Retinal pigment epithelial cell (primary cell): ENCODE data around the gene CIPC.

Experiments
- DNase-seq: peaks from one replicate; pipeline ENCODE4 v3.0.0-alpha.2; 2010; ENCODE audit warnings: low read depth
- H3K4me3 ChIP-seq: 2 replicates; pipeline ENCODE4 v1.5.1; 2011; ENCODE audit warnings: mild to moderate bottlenecking, low read length, control low read depth, moderate library complexity
- TF ChIP-seq, protein P1 (sequence below): conservative IDR thresholded peaks from 2 replicates; pipeline ENCODE4 v1.5.1; 2011; ENCODE audit warnings: low read depth, low read length, control low read depth, inconsistent platforms

Gene CIPC

DNA sequence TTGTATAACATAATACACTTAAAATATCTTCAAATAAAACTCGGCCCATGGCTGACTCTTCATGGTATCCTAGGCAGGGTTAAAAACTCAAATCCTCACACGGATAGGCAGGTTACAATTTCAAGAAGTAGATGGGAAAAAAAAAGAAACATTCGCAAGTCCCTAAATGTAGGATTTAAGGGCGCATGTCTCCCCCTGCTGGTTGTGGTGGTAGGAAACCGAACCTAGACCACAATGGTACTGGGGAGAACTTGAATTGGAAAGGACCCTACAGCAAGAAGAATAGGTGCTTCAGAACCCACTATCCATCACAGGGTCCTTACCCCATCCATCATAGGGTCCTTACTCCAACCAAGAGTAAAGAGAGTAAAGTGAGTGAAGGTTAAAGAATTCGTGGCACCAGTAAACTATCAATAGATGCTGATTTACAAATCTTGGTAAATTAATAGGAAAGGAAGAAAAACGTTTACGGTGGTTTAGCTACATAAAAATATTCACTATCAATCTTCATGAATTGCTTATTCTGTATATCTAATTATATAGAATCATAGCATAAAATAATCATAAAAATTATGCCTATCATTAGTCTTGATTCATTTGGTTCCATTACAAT, 3.3 kb upstream of the CIPC start:
- no peak overlapping the region for H3K4me3 ChIP-seq
- TF ChIP-seq, protein P1, sequence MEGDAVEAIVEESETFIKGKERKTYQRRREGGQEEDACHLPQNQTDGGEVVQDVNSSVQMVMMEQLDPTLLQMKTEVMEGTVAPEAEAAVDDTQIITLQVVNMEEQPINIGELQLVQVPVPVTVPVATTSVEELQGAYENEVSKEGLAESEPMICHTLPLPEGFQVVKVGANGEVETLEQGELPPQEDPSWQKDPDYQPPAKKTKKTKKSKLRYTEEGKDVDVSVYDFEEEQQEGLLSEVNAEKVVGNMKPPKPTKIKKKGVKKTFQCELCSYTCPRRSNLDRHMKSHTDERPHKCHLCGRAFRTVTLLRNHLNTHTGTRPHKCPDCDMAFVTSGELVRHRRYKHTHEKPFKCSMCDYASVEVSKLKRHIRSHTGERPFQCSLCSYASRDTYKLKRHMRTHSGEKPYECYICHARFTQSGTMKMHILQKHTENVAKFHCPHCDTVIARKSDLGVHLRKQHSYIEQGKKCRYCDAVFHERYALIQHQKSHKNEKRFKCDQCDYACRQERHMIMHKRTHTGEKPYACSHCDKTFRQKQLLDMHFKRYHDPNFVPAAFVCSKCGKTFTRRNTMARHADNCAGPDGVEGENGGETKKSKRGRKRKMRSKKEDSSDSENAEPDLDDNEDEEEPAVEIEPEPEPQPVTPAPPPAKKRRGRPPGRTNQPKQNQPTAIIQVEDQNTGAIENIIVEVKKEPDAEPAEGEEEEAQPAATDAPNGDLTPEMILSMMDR = peak; percentile 96
- DNase-seq = no peak

DNA sequence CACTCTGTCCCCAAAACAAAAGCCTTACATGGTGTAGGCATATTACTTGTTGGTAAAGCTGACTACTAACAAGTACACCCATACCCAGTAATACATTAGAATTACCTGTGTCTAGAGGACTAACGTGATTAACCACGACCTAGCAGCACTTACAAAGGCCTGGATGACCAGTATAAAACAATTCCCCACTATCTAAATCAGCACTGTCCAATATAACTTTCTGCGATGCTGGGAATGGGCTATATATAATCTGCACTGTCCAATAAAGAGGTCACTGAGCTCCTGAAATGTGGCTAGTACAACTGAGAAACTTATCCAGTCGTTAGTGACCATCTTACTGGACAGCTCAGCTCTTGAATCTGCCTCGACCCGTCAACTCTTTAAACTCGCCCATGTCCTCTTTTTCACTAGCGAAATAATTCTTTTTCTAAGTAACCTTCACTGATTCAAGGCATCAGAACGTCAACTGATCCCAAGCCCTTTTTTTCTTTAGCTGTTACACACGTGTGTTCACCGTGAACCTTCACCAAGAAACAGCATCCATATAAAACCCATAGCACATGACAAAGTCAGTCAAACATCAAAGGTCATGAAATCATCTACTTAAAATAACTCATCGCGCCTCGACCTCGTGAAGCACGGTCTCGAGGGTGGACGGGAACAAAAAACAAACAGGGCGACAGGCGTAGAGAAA, 905 bp upstream of the CIPC start:
- peak overlapping the region; percentile 67 for H3K4me3 ChIP-seq
- TF ChIP-seq, protein P1 = no peak
- DNase-seq = no peak

DNA sequence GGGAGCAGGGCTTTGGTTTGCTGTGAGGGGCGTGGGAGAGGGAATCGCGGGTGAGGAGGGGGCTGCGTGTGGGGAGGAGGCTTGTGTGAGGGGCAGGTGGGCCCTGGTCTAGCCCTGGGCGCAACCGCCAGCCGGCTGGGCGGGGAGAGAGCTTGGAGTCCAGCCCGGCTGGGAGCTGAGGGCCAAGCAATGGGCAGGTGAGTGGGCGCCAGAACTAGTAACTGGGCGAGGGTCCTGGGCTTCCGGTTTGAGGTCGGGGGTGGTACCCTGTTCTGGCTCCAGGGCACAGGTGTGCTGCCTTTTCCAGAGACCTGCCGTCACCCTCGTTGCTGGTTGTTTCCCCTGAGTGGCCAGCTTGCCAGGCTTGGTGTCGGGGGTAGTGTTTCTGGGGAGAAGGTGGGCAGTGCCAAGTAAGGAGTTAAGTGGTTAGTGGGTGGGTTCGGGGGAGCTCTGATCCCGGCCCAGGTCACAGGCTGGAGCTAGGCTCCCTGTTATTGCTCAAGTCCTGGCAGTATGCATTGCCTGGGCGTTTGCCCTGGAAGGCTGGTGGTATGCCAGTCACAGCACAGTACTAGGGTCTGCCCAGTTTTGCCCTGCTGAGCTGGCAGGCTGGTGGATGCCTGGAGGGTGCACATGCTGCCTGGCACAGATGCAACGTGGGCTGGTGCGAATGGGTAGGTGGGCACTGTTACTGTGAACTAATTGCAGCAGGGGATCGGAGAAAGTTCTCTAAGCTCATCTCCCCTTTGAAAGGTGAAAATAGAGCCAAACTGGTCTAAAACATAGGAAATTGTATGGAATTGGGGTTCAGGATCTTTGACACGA, 683 bp downstream of the CIPC start:
- no peak for DNase-seq
- H3K4me3 ChIP-seq = peak overlapping the region; percentile 96
- TF ChIP-seq, protein P1 = no peak

DNA sequence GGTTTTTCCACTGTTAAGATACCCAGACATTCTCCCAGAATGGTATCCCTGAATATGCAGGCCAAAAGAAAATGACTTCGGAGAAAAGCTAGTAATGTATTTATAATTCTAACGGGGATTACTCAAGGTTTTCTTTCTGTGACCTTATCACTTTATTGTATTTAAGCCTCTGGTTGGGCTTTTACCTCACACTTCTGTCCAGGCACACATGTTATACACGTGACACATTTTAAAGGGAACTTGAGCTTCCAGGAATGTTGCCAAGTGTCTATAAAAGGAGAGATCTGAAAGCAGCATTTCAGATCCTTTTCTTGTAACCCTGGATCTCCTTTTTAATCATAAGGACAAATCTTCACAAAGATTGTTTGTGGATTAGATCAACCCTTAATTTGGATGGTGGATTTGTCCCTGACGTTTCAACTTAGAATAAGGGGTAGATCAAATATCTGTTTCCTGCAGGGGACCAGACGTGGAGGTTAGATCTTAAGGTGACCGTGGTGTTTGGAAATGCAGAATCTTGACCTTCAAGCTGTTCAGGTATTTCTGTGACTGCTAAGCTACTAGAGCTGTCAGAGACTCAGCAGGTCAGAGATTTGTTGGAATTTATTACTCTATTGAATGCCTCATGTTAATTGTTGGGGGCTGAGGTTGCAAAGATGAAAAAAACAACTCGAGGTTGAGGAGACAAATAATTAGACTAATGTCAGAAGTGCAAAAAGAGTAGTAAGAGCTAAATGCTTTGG, 1.5 kb downstream of the CIPC start:
- H3K4me3 ChIP-seq = peak overlapping the region; percentile 96
- DNase-seq = peak; percentile 68
- TF ChIP-seq, protein P1 = no peak

DNA sequence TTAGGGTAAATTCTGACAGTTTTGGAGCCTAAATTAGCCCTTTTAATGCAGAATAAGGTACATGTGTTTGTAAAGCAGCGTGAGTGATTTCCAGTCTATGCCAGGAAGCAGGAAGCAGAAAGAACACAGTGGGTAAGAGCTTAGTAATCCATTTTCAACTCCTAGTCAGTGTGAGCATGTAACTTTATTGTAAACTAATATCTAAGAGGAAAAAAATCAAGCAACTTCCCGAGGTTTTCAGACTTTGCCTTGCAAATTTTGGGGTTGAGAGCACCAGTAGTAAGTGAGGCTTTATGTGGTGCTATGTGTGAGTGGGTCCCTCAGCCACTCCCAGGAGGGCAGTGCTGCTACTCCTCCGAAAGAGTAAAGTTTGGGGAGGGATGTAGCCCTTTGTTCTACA, 2.9 kb downstream of the CIPC start:
- TF ChIP-seq, protein P1 = no peak
- H3K4me3 ChIP-seq = no peak overlapping the region
- DNase-seq = no peak

DNA sequence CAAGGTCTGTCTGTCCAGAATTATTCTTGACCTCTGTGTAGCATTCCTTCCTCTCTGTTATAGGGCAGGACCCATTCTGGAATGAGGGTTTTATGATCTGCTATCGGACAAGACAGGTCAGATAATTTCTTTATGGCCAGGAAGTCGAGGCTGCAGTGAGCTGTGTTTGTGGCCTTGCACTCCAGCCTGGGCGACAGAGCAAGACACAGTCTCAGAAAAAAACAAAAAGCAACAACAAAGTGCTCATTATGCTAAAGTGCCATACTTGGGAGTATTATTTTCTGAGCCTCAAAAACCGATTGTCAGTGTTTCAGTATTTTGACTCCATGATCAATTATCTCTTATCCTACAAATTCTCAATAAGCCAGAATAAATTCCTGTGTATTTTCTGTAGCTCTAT, 4.1 kb downstream of the CIPC start:
- H3K4me3 ChIP-seq = no peak overlapping the region
- TF ChIP-seq, protein P1 = no peak
- DNase-seq = no peak
